HCT116 (cell line): ENCODE data around the gene GLOD5. TPM values are rescaled to one million over a fixed set of nuclear protein-coding genes. Genes with fewer than 3 reads are reported as not detected.

Source experiments
- ATAC-seq: fragments of 200-7000 bp; cut with Tn5 transposase; 2 replicates; pipeline ENCODE4 v1.9.1; 2020; ENCODE audit warnings: mild to moderate bottlenecking, moderate library complexity
- BruUV-seq: library from RNA; stranded (reverse); fragments of 400-500 nt; replicated peaks from 2 replicates; lab custom pipeline; 2021; lab: Mats Ljungman, UMichigan
- CTCF ChIA-PET: fragments of 300-600 bp; sonication (Branson Sonifier 250); formaldehyde crosslinking; loops from one replicate; lab custom pipeline; 2021; ENCODE audit warnings: antibody characterized with exemption; lab: Charles Lee
- POLR2A ChIA-PET: fragments of 300-600, 350-600 bp; sonication (Branson Sonifier 250); formaldehyde crosslinking; loops from one replicate; lab custom pipeline; 2021; ENCODE audit warnings: antibody characterized with exemption; lab: Charles Lee
- RAD21 ChIA-PET, 2 experiments: fragments of 300-600 bp; sonication (Branson Sonifier 250); formaldehyde crosslinking; loops; one replicate each; lab custom pipeline; 2023; ENCODE audit warnings: low total read pairs in 2 of 2; ENCODE audit not compliant: uncharacterized antibody in 2 of 2, unreplicated experiment in 2 of 2, low non-redundant PET in 1 of 2; lab: Charles Lee
- DNase-seq: peaks from one replicate; pipeline ENCODE4 v3.0.0-alpha.2; 2010; ENCODE audit warnings: low read depth, low spot score
- H2AFZ ChIP-seq: fragments of 200-600 bp; shearing (Covaris generic), sonication (generic); 2 replicates; pipeline ENCODE4 v1.6.1; 2017; ENCODE audit warnings: low read depth, mixed run types, mixed read lengths, antibody characterized with exemption, low read length; ENCODE audit not compliant: poor library complexity, severe bottlenecking
- H3K27ac ChIP-seq: 2 replicates; pipeline ENCODE4 v1.5.1; 2012; ENCODE audit warnings: low read depth, low read length
- H3K27me3 ChIP-seq: fragments of 200-600 bp; sonication (generic); 2 replicates; pipeline ENCODE4 v1.6.1; 2016; ENCODE audit warnings: mixed run types, low read length, mixed read lengths; ENCODE audit not compliant: insufficient read depth
- H3K36me3 ChIP-seq, 2 experiments: fragments of 200-500 bp in 1 of 2; fragments of 200-600 bp in 1 of 2; sonication (Bioruptor generic) in 1 of 2; sonication (generic) in 1 of 2; 2 replicates each; pipeline versions ENCODE4 v1.5.1 to v1.6.1; 2014 to 2016; ENCODE audit warnings: low read length in 2 of 2, inconsistent platforms in 1 of 2, mixed read lengths in 1 of 2, mixed run types in 1 of 2; ENCODE audit not compliant: insufficient read depth in 2 of 2, control insufficient read depth in 1 of 2
- H3K4me1 ChIP-seq, 2 experiments: fragments of 200-600 bp in 1 of 2; sonication (generic) in 1 of 2; 2 replicates each; pipeline versions ENCODE4 v1.5.1 to v1.6.1; 2012 to 2017; ENCODE audit warnings: low read length in 2 of 2, inconsistent platforms in 1 of 2, mild to moderate bottlenecking in 1 of 2, mixed read lengths in 1 of 2, mixed run types in 1 of 2, moderate library complexity in 1 of 2; ENCODE audit not compliant: insufficient read depth in 2 of 2, control insufficient read depth in 1 of 2
- H3K4me2 ChIP-seq: fragments of 200-600 bp; sonication (generic); 2 replicates; pipeline ENCODE4 v1.6.1; 2017; ENCODE audit warnings: mixed run types, low read length, mixed read lengths
- H3K4me3 ChIP-seq, 2 experiments: fragments of 200-600 bp in 1 of 2; sonication (generic) in 1 of 2; replicated peaks in 1 of 2; 2 replicates each; pipeline ENCODE4 v1.5.1; 2011 to 2016; ENCODE audit warnings: low read length in 2 of 2, control low read depth in 1 of 2, low read depth in 1 of 2, mild to moderate bottlenecking in 1 of 2, mixed read lengths in 1 of 2, mixed run types in 1 of 2
- H3K79me2 ChIP-seq: fragments of 200-600 bp; sonication (generic); 2 replicates; pipeline ENCODE4 v1.6.1; 2017; ENCODE audit warnings: mild to moderate bottlenecking, mixed run types, low read length, moderate library complexity, mixed read lengths; ENCODE audit not compliant: insufficient read depth
- H3K9ac ChIP-seq: fragments of 200-600 bp; sonication (generic); 2 replicates; pipeline ENCODE4 v1.6.1; 2016; ENCODE audit warnings: low read length, mixed read lengths
- H3K9me2 ChIP-seq: fragments of 200-600 bp; sonication (generic), shearing (Covaris generic); 2 replicates; pipeline ENCODE4 v1.6.1; 2017; ENCODE audit warnings: mixed run types, mild to moderate bottlenecking, moderate library complexity; ENCODE audit not compliant: insufficient read depth
- H3K9me3 ChIP-seq, 2 experiments: fragments of 200-500 bp in 1 of 2; fragments of 200-600 bp in 1 of 2; sonication (Bioruptor generic) in 1 of 2; sonication (generic) in 1 of 2; 2 replicates each; pipeline ENCODE4 v1.6.1; 2014 to 2017; ENCODE audit warnings: low read length in 2 of 2, mixed read lengths in 2 of 2, inconsistent platforms in 1 of 2, low read depth in 1 of 2, mild to moderate bottlenecking in 1 of 2, mixed run types in 1 of 2, moderate library complexity in 1 of 2; ENCODE audit not compliant: control insufficient read depth in 1 of 2, insufficient read depth in 1 of 2
- H4K20me1 ChIP-seq: fragments of 200-600 bp; sonication (generic), shearing (Covaris generic); 2 replicates; pipeline ENCODE4 v1.6.1; 2017; ENCODE audit warnings: mixed run types, mild to moderate bottlenecking, moderate library complexity; ENCODE audit not compliant: insufficient read depth
- CBX3 ChIP-seq: IDR thresholded peaks from 2 replicates; pipeline ENCODE4 v1.6.1; 2012; ENCODE audit warnings: low read depth
- CEBPB ChIP-seq: IDR thresholded peaks from 2 replicates; pipeline ENCODE4 v1.6.1; 2012; ENCODE audit warnings: low read depth
- EGR1 ChIP-seq: IDR thresholded peaks from 2 replicates; pipeline ENCODE4 v1.6.1; 2012; ENCODE audit warnings: low read depth
- ELF1 ChIP-seq: IDR thresholded peaks from 2 replicates; pipeline ENCODE4 v1.6.1; 2012; ENCODE audit warnings: low read depth, borderline replicate concordance
- EZH2 ChIP-seq: fragments of 200-600 bp; sonication (generic); IDR thresholded peaks from 2 replicates; pipeline ENCODE4 v1.6.1; 2017; ENCODE audit warnings: antibody characterized with exemption, mixed run types
- JUND ChIP-seq: IDR thresholded peaks from 2 replicates; pipeline ENCODE4 v1.6.1; 2012
- MAX ChIP-seq: IDR thresholded peaks from 2 replicates; pipeline ENCODE4 v1.6.1; 2012
- POLR2AphosphoS5 ChIP-seq: IDR thresholded peaks from 2 replicates; pipeline ENCODE4 v1.6.1; 2011; ENCODE audit warnings: mild to moderate bottlenecking, low read depth, low read length, moderate library complexity
- RAD21 ChIP-seq: IDR thresholded peaks from 2 replicates; pipeline ENCODE4 v1.6.1; 2012; ENCODE audit warnings: low read depth, mild to moderate bottlenecking
- SIN3A ChIP-seq: IDR thresholded peaks from 2 replicates; pipeline ENCODE4 v1.6.1; 2012; ENCODE audit warnings: low read depth
- SP1 ChIP-seq: IDR thresholded peaks from 2 replicates; pipeline ENCODE4 v1.6.1; 2012; ENCODE audit warnings: low read depth
- SRF ChIP-seq: IDR thresholded peaks from 2 replicates; pipeline ENCODE4 v1.6.1; 2012; ENCODE audit warnings: low read depth
- TCF7L2 ChIP-seq: IDR thresholded peaks from 2 replicates; pipeline ENCODE4 v1.7.0; 2011; ENCODE audit warnings: borderline replicate concordance, inconsistent platforms; ENCODE audit not compliant: insufficient read depth, insufficient read length; ENCODE audit errors: extremely low read depth
- YY1 ChIP-seq: IDR thresholded peaks from 2 replicates; pipeline ENCODE4 v1.6.1; 2011; ENCODE audit warnings: low read length, low read depth, moderate library complexity, mild to moderate bottlenecking; ENCODE audit not compliant: insufficient replicate concordance; ENCODE audit errors: extremely low read depth
- ZFX ChIP-seq: fragments of 450-650 bp; IDR thresholded peaks from 2 replicates; pipeline ENCODE4 v1.6.1; 2017
- ZNF274 ChIP-seq: fragments of 200-500 bp; sonication (Bioruptor generic); IDR thresholded peaks from 2 replicates; pipeline ENCODE4 v1.6.1; 2014; ENCODE audit warnings: mild to moderate bottlenecking, low read depth, low read length, inconsistent platforms
- intact Hi-C: fragments of 100-400 bp; cut with micrococcal nuclease; formaldehyde crosslinking; loops from 2 replicates; pipeline ENCODE4 v1.10.0; 2022
- total RNA-seq: library from RNA; stranded (reverse); gene quantifications from one replicate; pipeline ENCODE4 v1.2.1, GENCODE V29; 2021; ENCODE audit not compliant: unreplicated experiment
- TF ChIP-seq, protein P1 (sequence below): IDR thresholded peaks from 2 replicates; pipeline ENCODE4 v1.6.1; 2011; ENCODE audit warnings: mild to moderate bottlenecking, low read length, moderate library complexity; ENCODE audit not compliant: insufficient replicate concordance; ENCODE audit errors: extremely low read depth
- TF ChIP-seq, protein P2 (sequence below): IDR thresholded peaks from 2 replicates; pipeline ENCODE4 v1.6.1; 2012

Gene GLOD5
- total RNA-seq, 1 experiment from 2014 or later: not detected

DNA sequence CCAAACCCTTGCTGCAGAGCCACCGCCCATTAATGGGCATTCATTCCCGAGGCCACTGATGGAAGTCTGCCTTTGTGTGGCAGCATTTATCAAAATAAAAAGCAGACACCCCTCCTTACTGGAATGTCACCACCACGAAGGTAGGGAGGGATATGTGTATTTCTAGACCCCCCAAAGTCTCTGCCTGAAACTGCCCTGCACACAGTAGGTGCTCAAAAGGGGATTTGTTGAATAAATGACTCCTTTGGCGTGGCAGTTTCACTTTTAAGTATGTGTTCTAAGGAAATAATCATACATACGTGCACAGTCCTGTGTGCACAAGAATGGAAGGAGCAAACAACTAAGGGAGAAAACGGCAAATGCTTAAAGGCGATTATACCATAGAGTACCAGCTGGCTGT, 23.6 kb upstream of the GLOD5 start:
- H3K4me1 ChIP-seq: peaks cover 6 to 12% of the 10 kb centered on the region in 2 experiments; a peak in 3 of 4 replicates
- CTCF ChIA-PET: no interaction called here
- no TSS peak for BruUV-seq
- TF ChIP-seq SIN3A: no peak
- TF ChIP-seq, protein P1, sequence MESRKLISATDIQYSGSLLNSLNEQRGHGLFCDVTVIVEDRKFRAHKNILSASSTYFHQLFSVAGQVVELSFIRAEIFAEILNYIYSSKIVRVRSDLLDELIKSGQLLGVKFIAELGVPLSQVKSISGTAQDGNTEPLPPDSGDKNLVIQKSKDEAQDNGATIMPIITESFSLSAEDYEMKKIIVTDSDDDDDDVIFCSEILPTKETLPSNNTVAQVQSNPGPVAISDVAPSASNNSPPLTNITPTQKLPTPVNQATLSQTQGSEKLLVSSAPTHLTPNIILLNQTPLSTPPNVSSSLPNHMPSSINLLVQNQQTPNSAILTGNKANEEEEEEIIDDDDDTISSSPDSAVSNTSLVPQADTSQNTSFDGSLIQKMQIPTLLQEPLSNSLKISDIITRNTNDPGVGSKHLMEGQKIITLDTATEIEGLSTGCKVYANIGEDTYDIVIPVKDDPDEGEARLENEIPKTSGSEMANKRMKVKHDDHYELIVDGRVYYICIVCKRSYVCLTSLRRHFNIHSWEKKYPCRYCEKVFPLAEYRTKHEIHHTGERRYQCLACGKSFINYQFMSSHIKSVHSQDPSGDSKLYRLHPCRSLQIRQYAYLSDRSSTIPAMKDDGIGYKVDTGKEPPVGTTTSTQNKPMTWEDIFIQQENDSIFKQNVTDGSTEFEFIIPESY: no peak
- no peak for TF ChIP-seq ZNF274
- TF ChIP-seq, protein P2, sequence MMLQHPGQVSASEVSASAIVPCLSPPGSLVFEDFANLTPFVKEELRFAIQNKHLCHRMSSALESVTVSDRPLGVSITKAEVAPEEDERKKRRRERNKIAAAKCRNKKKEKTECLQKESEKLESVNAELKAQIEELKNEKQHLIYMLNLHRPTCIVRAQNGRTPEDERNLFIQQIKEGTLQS: no peak
- no peak for TF ChIP-seq JUND
- TF ChIP-seq YY1: no peak
- no peak for TF ChIP-seq CEBPB
- no peak for TF ChIP-seq RAD21
- TF ChIP-seq POLR2AphosphoS5: no peak
- no peak for TF ChIP-seq TCF7L2
- no peak for TF ChIP-seq EZH2
- TF ChIP-seq EGR1: no peak
- no peak for TF ChIP-seq SRF
- no peak for TF ChIP-seq MAX
- no peak for TF ChIP-seq SP1
- TF ChIP-seq ELF1: no peak
- TF ChIP-seq CBX3: no peak
- TF ChIP-seq ZFX: no peak
- peak overlapping the region; percentile 84 for H3K27ac ChIP-seq
- H2AFZ ChIP-seq: no peak overlapping the region
- no peaks in the 10 kb centered on the region for H3K36me3 ChIP-seq
- RAD21 ChIA-PET: no interaction called here
- ATAC-seq (no peak), DNase-seq (no peak)
- H3K4me3 ChIP-seq: peak overlapping the region; percentile 61 to 72
- H3K9ac ChIP-seq: peak overlapping the region; percentile 74
- no peaks in the 10 kb centered on the region for H3K9me2 ChIP-seq
- H3K27me3 ChIP-seq: no peaks in the 10 kb centered on the region
- H3K79me2 ChIP-seq: no peaks in the 10 kb centered on the region
- no peaks in the 10 kb centered on the region for H3K9me3 ChIP-seq
- intact Hi-C loops: no loop called here
- no peaks in the 10 kb centered on the region for H4K20me1 ChIP-seq
- POLR2A ChIA-PET: interaction anchor here (1.1 to 1.4 kb wide), 3 partner anchors 9 to 64 kb away, joined by 3 to 6 read pairs (median 5); partner anchors contain the start of gene HDAC6
- H3K4me2 ChIP-seq: peak overlapping the region; percentile 90
